H9 (cell line): ENCODE data around the gene NOL9. TPM values are rescaled to one million over a fixed set of nuclear protein-coding genes. Genes with fewer than 3 reads are reported as not detected.

ENCODE experiments used
- DNase-seq: peaks from one replicate; pipeline ENCODE4 v3.0.0-alpha.2; 2017
- H2AFZ ChIP-seq: one replicate; pipeline ENCODE4 v1.6.1; 2013; ENCODE audit warnings: mild to moderate bottlenecking, low read length, control low read depth, moderate library complexity
- H2AK5ac ChIP-seq: 2 replicates; pipeline ENCODE4 v1.6.1; 2013; ENCODE audit warnings: low read length, control low read depth, mixed read lengths; ENCODE audit not compliant: insufficient read length
- H2BK120ac ChIP-seq: one replicate; pipeline ENCODE4 v1.6.1; 2013; ENCODE audit warnings: low read depth, mild to moderate bottlenecking, low read length, control low read depth, inconsistent platforms; ENCODE audit not compliant: poor library complexity, severe bottlenecking
- H2BK12ac ChIP-seq: 2 replicates; pipeline ENCODE4 v1.6.1; 2013; ENCODE audit warnings: low read length, control low read depth, mixed read lengths, low read depth; ENCODE audit not compliant: insufficient read length
- H2BK15ac ChIP-seq: 2 replicates; pipeline ENCODE4 v1.6.1; 2013; ENCODE audit warnings: low read depth, low read length, control low read depth
- H2BK20ac ChIP-seq: one replicate; pipeline ENCODE4 v1.6.1; 2013; ENCODE audit warnings: low read depth, mild to moderate bottlenecking, low read length, control low read depth, inconsistent platforms; ENCODE audit not compliant: poor library complexity, severe bottlenecking
- H2BK5ac ChIP-seq: 2 replicates; pipeline ENCODE4 v1.6.1; 2013; ENCODE audit warnings: low read length, control low read depth, mixed read lengths; ENCODE audit not compliant: insufficient read length
- H3K14ac ChIP-seq: 2 replicates; pipeline ENCODE4 v1.6.1; 2013; ENCODE audit warnings: low read length, control low read depth; ENCODE audit not compliant: insufficient read depth
- H3K18ac ChIP-seq: 2 replicates; pipeline ENCODE4 v1.6.1; 2013; ENCODE audit warnings: low read depth, mild to moderate bottlenecking, mixed read lengths, low read length, control low read depth; ENCODE audit not compliant: insufficient read length
- H3K23ac ChIP-seq: 2 replicates; pipeline ENCODE4 v1.6.1; 2013; ENCODE audit warnings: low read length, control low read depth, mixed read lengths, low read depth; ENCODE audit not compliant: insufficient read length
- H3K23me2 ChIP-seq: 2 replicates; pipeline ENCODE4 v1.6.1; 2013; ENCODE audit warnings: low read depth, mild to moderate bottlenecking, mixed read lengths, low read length, control low read depth; ENCODE audit not compliant: insufficient read length, poor library complexity, severe bottlenecking
- H3K27ac ChIP-seq: 2 replicates; pipeline ENCODE4 v1.5.1; 2013; ENCODE audit warnings: low read length, control low read depth, mixed read lengths, low read depth; ENCODE audit not compliant: insufficient read length
- H3K27me3 ChIP-seq: 2 replicates; pipeline ENCODE4 v1.6.1; 2013; ENCODE audit warnings: low read length, control low read depth, inconsistent platforms; ENCODE audit not compliant: insufficient read depth
- H3K4ac ChIP-seq: 2 replicates; pipeline ENCODE4 v1.6.1; 2013; ENCODE audit warnings: low read depth, mild to moderate bottlenecking, control low read depth, inconsistent platforms, low read length, moderate library complexity
- H3K4me1 ChIP-seq: 2 replicates; pipeline ENCODE4 v1.6.1; 2013; ENCODE audit warnings: low read length, control low read depth, inconsistent platforms; ENCODE audit not compliant: insufficient read depth
- H3K4me2 ChIP-seq: 2 replicates; pipeline ENCODE4 v1.6.1; 2013; ENCODE audit warnings: low read length, control low read depth, mixed read lengths; ENCODE audit not compliant: insufficient read length, insufficient read depth
- H3K56ac ChIP-seq: 2 replicates; pipeline ENCODE4 v1.6.1; 2013; ENCODE audit warnings: low read depth, mild to moderate bottlenecking, mixed read lengths, low read length, control low read depth; ENCODE audit not compliant: insufficient read length
- H3K79me1 ChIP-seq: 2 replicates; pipeline ENCODE4 v1.6.1; 2013; ENCODE audit warnings: low read depth, mild to moderate bottlenecking, moderate library complexity, low read length, control low read depth, inconsistent platforms; ENCODE audit not compliant: insufficient read depth, poor library complexity, severe bottlenecking
- H3K79me2 ChIP-seq: 2 replicates; pipeline ENCODE4 v1.6.1; 2013; ENCODE audit warnings: low read length, control low read depth, inconsistent platforms; ENCODE audit not compliant: insufficient read depth
- H3K9ac ChIP-seq: 2 replicates; pipeline ENCODE4 v1.6.1; 2013; ENCODE audit warnings: low read length, control low read depth, mixed read lengths; ENCODE audit not compliant: insufficient read length; ENCODE audit errors: extremely low read depth
- H3K9me3 ChIP-seq: one replicate; pipeline ENCODE4 v1.6.1; 2013; ENCODE audit warnings: low read depth, low read length, inconsistent platforms; ENCODE audit not compliant: control insufficient read depth
- H3T11ph ChIP-seq: one replicate; pipeline ENCODE4 v1.6.1; 2013; ENCODE audit warnings: mild to moderate bottlenecking, low read length, control low read depth, inconsistent platforms
- H4K20me1 ChIP-seq: one replicate; pipeline ENCODE4 v1.6.1; 2013; ENCODE audit not compliant: control insufficient read depth, insufficient read length, insufficient read depth
- H4K5ac ChIP-seq: 2 replicates; pipeline ENCODE4 v1.6.1; 2013; ENCODE audit warnings: low read depth, mild to moderate bottlenecking, mixed read lengths, low read length, control low read depth; ENCODE audit not compliant: insufficient read length
- H4K8ac ChIP-seq: replicated peaks from 2 replicates; pipeline ENCODE4 v1.6.1; 2013; ENCODE audit warnings: low read length, control low read depth, mixed read lengths, low read depth; ENCODE audit not compliant: insufficient read length
- H4K91ac ChIP-seq: 2 replicates; pipeline ENCODE4 v1.6.1; 2013; ENCODE audit warnings: low read depth, mild to moderate bottlenecking, moderate library complexity, mixed read lengths, low read length, control low read depth; ENCODE audit not compliant: insufficient read length
- H3K27ac Mint-ChIP-seq, 3 experiments: 2 replicates in 2 of 3; 3 replicates in 1 of 3; pipeline ENCODE4 v1.8.0; 2020 to 2021; ENCODE audit warnings: mixed read lengths in 3 of 3, mild to moderate bottlenecking in 1 of 3, moderate library complexity in 1 of 3
- H3K27me3 Mint-ChIP-seq: 2 replicates; pipeline ENCODE4 v1.8.0; 2021; ENCODE audit warnings: low read depth, mild to moderate bottlenecking, moderate library complexity, mixed read lengths
- H3K36me3 Mint-ChIP-seq, 3 experiments: 2 replicates in 2 of 3; 3 replicates in 1 of 3; pipeline ENCODE4 v1.8.0; 2020 to 2021; ENCODE audit warnings: low read depth in 3 of 3, mixed read lengths in 3 of 3; ENCODE audit not compliant: insufficient read depth in 1 of 3
- H3K4me1 Mint-ChIP-seq, 2 experiments: 2 replicates each; pipeline ENCODE4 v1.8.0; 2020; ENCODE audit warnings: mixed read lengths in 2 of 2
- H3K4me3 Mint-ChIP-seq, 2 experiments: 2 replicates in 1 of 2; 3 replicates in 1 of 2; pipeline ENCODE4 v1.8.0; 2020 to 2021; ENCODE audit warnings: mild to moderate bottlenecking in 2 of 2, mixed read lengths in 2 of 2, moderate library complexity in 1 of 2
- H3K9me3 Mint-ChIP-seq, 2 experiments: 2 replicates in 1 of 2; 3 replicates in 1 of 2; pipeline ENCODE4 v1.8.0; 2020; ENCODE audit warnings: mild to moderate bottlenecking in 2 of 2, mixed read lengths in 2 of 2, moderate library complexity in 1 of 2
- CTCF ChIP-seq: fragments of 200-600 bp; sonication (generic); conservative IDR thresholded peaks from 3 replicates; pipeline ENCODE4 v1.8.0; 2021; ENCODE audit warnings: antibody characterized with exemption, mild to moderate bottlenecking
- WGBS: extraction: QIAGEN DNeasy Blood & Tissue Kit; methylation state at CpG from one replicate; pipeline ENCODE4 v1.1.7; 2013; ENCODE audit warnings: missing lambda C conversion rate, low lambda C conversion rate, mixed read lengths; ENCODE audit not compliant: insufficient read length; ENCODE audit errors: extremely low coverage; 5-methylcytosine and 5-hydroxymethylcytosine counted together
- total RNA-seq: library from RNA; stranded (reverse); gene quantifications from 2 replicates; pipeline ENCODE4 v1.2.1, GENCODE V29; 2021

Gene NOL9
- total RNA-seq, 1 experiment from 2014 or later: 50.4 TPM

- H3T11ph ChIP-seq: no peak overlapping the region
- no peak overlapping the region for H2AFZ ChIP-seq
- Mint-ChIP-seq H3K4me3 (no peak overlapping the region), H3K4me1 (peaks cover 6 to 8% of the 10 kb centered on the region in 2 experiments), H3K36me3 (no peaks in the 10 kb centered on the region), H3K9me3 (peaks cover 4% of the 10 kb centered on the region in 2 experiments; a peak in 2 of 5 replicates), H3K27me3 (peaks cover 54% of the 10 kb centered on the region), H3K27ac (no peak overlapping the region)
- no peak for TF ChIP-seq CTCF
- no peak overlapping the region for H3K23ac ChIP-seq
- no peak overlapping the region for H2BK20ac ChIP-seq
- no peak overlapping the region for H3K18ac ChIP-seq
- no peak overlapping the region for H2BK15ac ChIP-seq
- H3K4ac ChIP-seq: no peak overlapping the region
- no peaks in the 10 kb centered on the region for H3K79me1 ChIP-seq
- H2AK5ac ChIP-seq: no peak overlapping the region
- no peaks in the 10 kb centered on the region for H3K9me3 ChIP-seq
- H3K23me2 ChIP-seq: no peaks in the 10 kb centered on the region
- no peak overlapping the region for H2BK5ac ChIP-seq
- H3K9ac ChIP-seq: no peak overlapping the region
- WGBS: no CpG with 5 or more reads among the region's 3 CpGs
- H3K27ac ChIP-seq: no peak overlapping the region
- H3K27me3 ChIP-seq: 0 out of 2 replicates have a peak, but pooled peaks cover 2% of the 10 kb centered on the region
- DNase-seq: no peak
- H4K5ac ChIP-seq: no peak overlapping the region
- no peak overlapping the region for H3K56ac ChIP-seq
- H3K14ac ChIP-seq: no peak overlapping the region
- H4K20me1 ChIP-seq: no peaks in the 10 kb centered on the region
- no peaks in the 10 kb centered on the region for H3K79me2 ChIP-seq
- no peak overlapping the region for H2BK120ac ChIP-seq
- no peak overlapping the region for H2BK12ac ChIP-seq
- no peak overlapping the region for H4K91ac ChIP-seq
- no peak overlapping the region for H3K4me2 ChIP-seq
- no peaks in the 10 kb centered on the region; the same call in 1 of the 2 replicates for H3K4me1 ChIP-seq
- H4K8ac ChIP-seq: no peak overlapping the region
These were observed 15.8 kb upstream of the NOL9 start for GRCh38 chr1:6570100-6570499.
